Body of pancreas (tissue), 4 donors: ENCODE results near the gene ARID1B. TPM values are rescaled to one million over a fixed set of nuclear protein-coding genes. Genes with fewer than 3 reads are reported as not detected.
A peak's percentile ranks its signal among the peaks of the same experiment; 100 is the strongest.

Experiments
- ATAC-seq: fragments of 150-250 bp; one replicate; pipeline ENCODE4 v1.9.1; 2016
- DNase-seq, 4 donors: peaks; one replicate each; pipeline ENCODE4 v3.0.0-alpha.2; 2019
- H3K27ac ChIP-seq, 4 donors: fragments of 200-600 bp; sonication (generic); 1 replicate in 3 of 4; 2 replicates in 1 of 4; pipeline versions ENCODE4 v1.5.1 to v1.6.1; 2016 to 2019; ENCODE audit warnings: mild to moderate bottlenecking in 1 of 4, mixed read lengths in 1 of 4, moderate library complexity in 1 of 4
- H3K27me3 ChIP-seq, 2 donors: fragments of 200-600 bp; sonication (generic); one replicate each; pipeline ENCODE4 v1.6.0; 2016; ENCODE audit warnings: mild to moderate bottlenecking in 1 of 2
- H3K36me3 ChIP-seq, 2 donors: fragments of 200-600 bp; sonication (generic); replicated peaks in 1 of 2; 2 replicates each; pipeline ENCODE4 v1.5.1; 2016; ENCODE audit warnings: low read depth in 2 of 2; ENCODE audit not compliant: insufficient read depth in 1 of 2
- H3K4me1 ChIP-seq: fragments of 200-600 bp; sonication (generic); one replicate; pipeline ENCODE4 v1.6.0; 2016
- H3K4me3 ChIP-seq, 2 donors: fragments of 200-600 bp; sonication (generic); 1 replicate in 1 of 2; 2 replicates in 1 of 2; pipeline ENCODE4 v1.5.1; 2016 to 2019
- H3K9me3 ChIP-seq, 3 donors: fragments of 200-600 bp; sonication (generic); 1 replicate in 2 of 3; 2 replicates in 1 of 3; pipeline ENCODE4 v1.5.1; 2016
- POLR2A ChIP-seq, 3 donors: fragments of 450-650 bp; IDR thresholded peaks; one replicate each; pipeline ENCODE4 v1.6.1; 2016; ENCODE audit warnings: antibody characterized with exemption in 3 of 3, mild to moderate bottlenecking in 2 of 3
- WGBS, 2 donors: methylation state at CpG; one replicate each; pipeline ENCODE4 v1.1.5; 2017; 5-methylcytosine and 5-hydroxymethylcytosine counted together
- intact Hi-C: fragments of 100-400 bp; cut with DNase I; formaldehyde crosslinking; loops from one replicate; pipeline ENCODE4 v1.15.1; 2023
- total RNA-seq, 2 donors: library from RNA; depleted of rRNA; stranded (reverse); fragments of >200 nt; gene quantifications; one replicate each; pipeline ENCODE4 v1.1.0, GENCODE V29; 2016
- TF ChIP-seq, protein P1 (sequence below), 7 experiments: fragments of 450-650 bp in 4 of 7; fragments of 200-600 bp in 3 of 7; sonication (generic) in 3 of 7; IDR thresholded peaks; one replicate each; pipeline ENCODE4 v1.5.1; 2016 to 2019; ENCODE audit warnings: antibody characterized with exemption in 7 of 7

ARID1B gene
- total RNA-seq, 2 donors from 2014 or later: 71.5 to 85.1 TPM

DNA sequence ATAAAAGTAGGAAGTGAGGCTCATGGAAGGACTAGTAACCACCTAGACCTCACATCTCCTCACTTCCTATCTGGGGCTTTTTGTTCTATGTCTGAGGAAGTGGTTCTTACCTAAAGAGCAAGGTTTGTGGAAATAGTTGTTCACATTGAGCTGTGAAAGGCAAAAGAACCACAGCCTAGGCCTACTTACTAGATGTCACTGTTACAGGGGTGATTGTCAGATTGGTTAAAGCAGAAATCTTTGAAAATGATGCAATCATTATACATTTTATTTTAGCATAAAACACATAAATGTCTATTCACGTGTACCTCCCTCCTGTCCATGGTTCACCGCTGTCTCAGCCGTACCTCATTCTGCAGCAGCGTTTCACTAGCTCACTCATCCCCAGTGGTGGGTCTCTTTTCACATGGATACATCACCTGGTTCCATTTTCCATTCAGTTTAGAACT is 277.4 kb downstream of the ARID1B start:
- DNase-seq: no peak
- WGBS, 2 donors: 93 to 95% methylated on average over 4 of the region's 4 CpGs
- no peak for TF ChIP-seq POLR2A (IDR thresholded peaks at IDR 0.05)
- no peaks in the 10 kb centered on the region for H3K27me3 ChIP-seq
- H3K4me3 ChIP-seq: no peak overlapping the region
- intact Hi-C loops: no loop called here
- no peaks in the 10 kb centered on the region for H3K9me3 ChIP-seq
- H3K4me1 ChIP-seq: peaks cover 6% of the 10 kb centered on the region
- ATAC-seq: no peak
- no peaks in the 10 kb centered on the region for H3K36me3 ChIP-seq
- no peak overlapping the region for H3K27ac ChIP-seq

- TF ChIP-seq, protein P1, sequence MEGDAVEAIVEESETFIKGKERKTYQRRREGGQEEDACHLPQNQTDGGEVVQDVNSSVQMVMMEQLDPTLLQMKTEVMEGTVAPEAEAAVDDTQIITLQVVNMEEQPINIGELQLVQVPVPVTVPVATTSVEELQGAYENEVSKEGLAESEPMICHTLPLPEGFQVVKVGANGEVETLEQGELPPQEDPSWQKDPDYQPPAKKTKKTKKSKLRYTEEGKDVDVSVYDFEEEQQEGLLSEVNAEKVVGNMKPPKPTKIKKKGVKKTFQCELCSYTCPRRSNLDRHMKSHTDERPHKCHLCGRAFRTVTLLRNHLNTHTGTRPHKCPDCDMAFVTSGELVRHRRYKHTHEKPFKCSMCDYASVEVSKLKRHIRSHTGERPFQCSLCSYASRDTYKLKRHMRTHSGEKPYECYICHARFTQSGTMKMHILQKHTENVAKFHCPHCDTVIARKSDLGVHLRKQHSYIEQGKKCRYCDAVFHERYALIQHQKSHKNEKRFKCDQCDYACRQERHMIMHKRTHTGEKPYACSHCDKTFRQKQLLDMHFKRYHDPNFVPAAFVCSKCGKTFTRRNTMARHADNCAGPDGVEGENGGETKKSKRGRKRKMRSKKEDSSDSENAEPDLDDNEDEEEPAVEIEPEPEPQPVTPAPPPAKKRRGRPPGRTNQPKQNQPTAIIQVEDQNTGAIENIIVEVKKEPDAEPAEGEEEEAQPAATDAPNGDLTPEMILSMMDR (IDR thresholded peaks at IDR 0.05): no peak
- no peak for TF ChIP-seq POLR2A (IDR thresholded peaks at IDR 0.05)
Observed at GRCh38 chr6:157055863-157056262, 278.7 kb downstream of the ARID1B start.

GRCh38 chr6:157056275-157056674 is 279.1 kb downstream of the ARID1B start:
- H3K4me1 ChIP-seq: peaks cover 12% of the 10 kb centered on the region
- TF ChIP-seq, protein P1 (IDR thresholded peaks at IDR 0.05): no peak
- TF ChIP-seq POLR2A (IDR thresholded peaks at IDR 0.05): no peak
- H3K36me3 ChIP-seq: no peaks in the 10 kb centered on the region
- DNase-seq (no peak), ATAC-seq (no peak)
- no peaks in the 10 kb centered on the region for H3K27me3 ChIP-seq
- no peak overlapping the region for H3K27ac ChIP-seq
- intact Hi-C loops: no loop called here
- no peak overlapping the region for H3K4me3 ChIP-seq
- WGBS, 2 donors: 84 to 90% methylated on average over 1 of the region's 1 CpG
- no peaks in the 10 kb centered on the region for H3K9me3 ChIP-seq

More at GRCh38 chr6:157055863-157056262, 278.7 kb downstream of the ARID1B start:
- DNase-seq (no peak), ATAC-seq (no peak)
- no peaks in the 10 kb centered on the region for H3K27me3 ChIP-seq
- H3K4me3 ChIP-seq: no peak overlapping the region
- 97 to 100% methylated on average over 3 of the region's 3 CpGs for WGBS, 2 donors
- H3K27ac ChIP-seq: no peak overlapping the region
- intact Hi-C loops: no loop called here
- H3K4me1 ChIP-seq: peaks cover 12% of the 10 kb centered on the region
- no peaks in the 10 kb centered on the region for H3K9me3 ChIP-seq
- no peaks in the 10 kb centered on the region for H3K36me3 ChIP-seq

DNA sequence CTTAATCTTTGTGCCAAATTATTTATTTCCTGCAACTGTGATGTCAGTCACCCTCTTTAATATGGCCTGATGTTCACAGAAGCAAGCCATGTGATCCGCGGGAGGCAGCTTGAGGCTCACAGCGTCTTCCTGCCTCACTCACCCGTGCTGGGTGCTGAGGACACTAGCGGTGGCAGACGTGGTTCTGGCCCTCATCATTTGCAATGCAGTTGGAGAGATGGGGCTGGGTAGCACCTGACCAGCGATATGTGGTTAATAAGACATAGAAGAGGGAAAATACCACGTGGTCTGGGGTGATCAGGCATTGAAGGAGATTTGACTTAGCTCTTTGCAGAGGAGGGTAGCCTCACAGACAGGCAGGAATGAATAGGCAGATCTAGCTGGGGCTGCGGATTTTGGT is 281.4 kb downstream of the ARID1B start:
- Histone ChIP-seq H3K36me3 (no peaks in the 10 kb centered on the region), H3K9me3 (no peaks in the 10 kb centered on the region), H3K4me1 (peaks cover 12% of the 10 kb centered on the region), H3K27ac (no peak overlapping the region), H3K4me3 (no peak overlapping the region), H3K27me3 (no peaks in the 10 kb centered on the region)
- WGBS, 2 donors: 92 to 96% methylated on average over 9 of the region's 9 CpGs
- no peak for TF ChIP-seq POLR2A (IDR thresholded peaks at IDR 0.05)
- TF ChIP-seq, protein P1 (IDR thresholded peaks at IDR 0.05): no peak
- no peak for DNase-seq
- no peak for ATAC-seq
- intact Hi-C loops: no loop called here

DNA sequence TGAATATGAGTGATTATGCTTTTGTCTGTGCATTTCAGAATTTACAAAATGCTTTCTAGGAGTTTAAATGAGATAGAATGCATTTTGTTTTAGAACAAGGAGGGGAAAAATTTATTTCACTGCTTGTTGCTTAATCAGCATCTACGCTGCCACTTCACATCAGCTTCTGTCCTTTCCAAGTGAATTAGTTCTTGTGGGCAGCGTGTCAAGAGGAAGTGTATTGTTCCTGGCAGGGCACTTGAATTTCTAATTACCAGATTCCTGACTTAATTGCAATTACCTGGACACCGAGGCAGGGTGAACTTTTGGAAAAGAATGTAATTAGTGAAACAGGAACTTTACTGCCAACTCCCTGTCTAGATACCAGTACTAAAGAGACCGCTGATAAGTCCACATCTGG is 282.6 kb downstream of the ARID1B start:
- peak in 3 of 4 donors; percentile 23 to 51 (median 30) for DNase-seq
- intact Hi-C loops: no loop called here
- no peak overlapping the region for H3K4me3 ChIP-seq
- H3K4me1 ChIP-seq: peaks cover 12% of the 10 kb centered on the region
- H3K27ac ChIP-seq: no peak overlapping the region
- WGBS, 2 donors: 10 to 11% methylated on average over 4 of the region's 4 CpGs
- no peaks in the 10 kb centered on the region for H3K27me3 ChIP-seq
- ATAC-seq: peak; percentile 42
- H3K36me3 ChIP-seq: no peaks in the 10 kb centered on the region
- H3K9me3 ChIP-seq: no peaks in the 10 kb centered on the region
- TF ChIP-seq, protein P1 (IDR thresholded peaks at IDR 0.05): no peak
- TF ChIP-seq POLR2A (IDR thresholded peaks at IDR 0.05): no peak
